Kidney capillary endothelial cell (primary cell): Measurements from ENCODE around the gene KIF20B.
"Not testable (repeated sequence)": the region's sequence is repeated elsewhere in the genome, so short reads cannot be mapped to it uniquely, and the experiment has no call there.

ENCODE experiments used
- DNase-seq: peaks from one replicate; pipeline ENCODE4 v3.0.0-alpha.2; 2018; ENCODE audit warnings: low spot score

Gene KIF20B

GRCh38 chr10:89785095-89785494 lies 83.7 kb downstream of the KIF20B start:
- no peak for DNase-seq

GRCh38 chr10:89789188-89789877 lies 87.9 kb downstream of the KIF20B start:
- no peak for DNase-seq

DNA sequence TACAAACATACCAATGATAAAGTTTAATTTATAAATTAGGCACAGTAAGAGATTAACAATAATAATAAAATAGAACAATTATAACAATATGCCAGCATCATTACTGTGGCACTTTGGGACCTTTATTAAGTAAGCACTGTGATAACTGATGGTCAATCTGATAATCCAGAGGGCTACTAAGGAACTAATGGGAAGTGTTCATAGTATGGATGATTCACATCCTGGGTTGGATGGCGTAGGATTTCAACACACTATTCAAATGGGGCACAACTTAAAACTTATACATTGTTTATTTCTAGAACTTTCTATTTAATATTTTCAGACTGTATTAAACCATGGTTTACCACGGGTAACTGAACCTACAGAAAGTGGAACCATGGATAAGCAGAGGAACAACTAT lies 90.8 kb downstream of the KIF20B start:
- DNase-seq = no peak

- peak; percentile 76 for DNase-seq
Observed at GRCh38 chr10:89793649-89794254, 92.4 kb downstream of the KIF20B start.

DNA sequence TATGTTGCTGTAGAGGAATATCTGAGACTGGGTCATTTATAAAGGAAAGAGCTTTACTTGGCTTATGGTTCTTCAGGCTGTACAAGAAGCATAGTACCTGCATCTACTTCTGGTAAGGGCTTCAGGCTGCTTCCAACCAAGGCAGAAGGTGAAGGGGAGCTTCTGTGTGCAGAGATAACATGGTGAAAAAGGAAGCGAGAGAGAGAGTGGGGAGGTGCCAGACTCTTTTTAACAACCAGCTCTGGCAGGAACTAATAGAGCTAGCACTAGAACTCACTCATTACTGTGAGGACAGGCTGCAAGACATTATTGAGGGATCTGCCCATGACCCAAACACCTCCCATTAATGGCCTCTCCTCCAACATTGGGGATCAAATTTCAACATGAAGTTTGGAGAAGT lies 94.5 kb downstream of the KIF20B start:
- no peak for DNase-seq

- no peak for DNase-seq
Observed at GRCh38 chr10:89798092-89798491, 96.7 kb downstream of the KIF20B start.

GRCh38 chr10:89799573-89799972 lies 98.2 kb downstream of the KIF20B start:
- no peak for DNase-seq

DNA sequence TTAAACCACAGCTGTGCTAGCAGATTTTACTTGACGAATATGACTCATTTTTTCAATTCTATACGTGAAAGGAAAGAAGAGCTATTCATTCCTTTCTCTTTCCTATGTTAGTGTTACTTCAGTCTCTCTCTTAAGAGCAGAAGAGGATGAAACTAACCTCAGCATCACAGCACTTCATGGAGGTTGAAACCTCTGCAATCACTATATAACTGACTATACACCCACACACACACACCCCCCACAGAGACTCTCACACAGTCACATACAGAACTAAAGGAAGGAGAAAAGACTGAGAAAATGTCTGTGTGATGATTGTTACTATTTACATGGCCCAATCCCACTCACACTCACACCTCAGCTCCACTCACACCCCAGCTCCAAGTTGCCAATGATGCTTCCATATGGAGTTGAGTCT lies 104.2 kb downstream of the KIF20B start:
- DNase-seq = no peak

- no peak for DNase-seq
Observed at GRCh38 chr10:89808842-89809241, 107.5 kb downstream of the KIF20B start.

DNA sequence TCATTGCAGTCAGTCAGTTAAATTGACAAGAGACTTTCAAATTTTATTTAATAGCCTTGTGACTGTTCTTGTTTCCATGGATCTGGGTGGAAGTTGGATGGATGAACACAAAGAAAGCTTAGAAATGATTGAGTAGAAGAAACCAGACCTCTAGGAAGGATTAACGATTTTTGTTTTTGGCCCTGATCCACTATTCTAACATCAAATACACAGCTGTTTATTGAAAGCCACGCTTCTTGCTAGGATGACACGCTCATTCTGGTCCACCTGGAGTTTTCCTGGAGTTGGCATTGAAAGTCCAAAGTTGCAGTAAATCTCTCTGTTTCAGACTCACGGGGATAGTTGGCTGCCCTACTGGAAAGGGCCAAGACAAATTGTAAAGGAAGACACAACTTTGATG lies 108.4 kb downstream of the KIF20B start:
- DNase-seq = no peak

- DNase-seq = no peak
Observed at GRCh38 chr10:89810908-89811525, 109.6 kb downstream of the KIF20B start.

DNA sequence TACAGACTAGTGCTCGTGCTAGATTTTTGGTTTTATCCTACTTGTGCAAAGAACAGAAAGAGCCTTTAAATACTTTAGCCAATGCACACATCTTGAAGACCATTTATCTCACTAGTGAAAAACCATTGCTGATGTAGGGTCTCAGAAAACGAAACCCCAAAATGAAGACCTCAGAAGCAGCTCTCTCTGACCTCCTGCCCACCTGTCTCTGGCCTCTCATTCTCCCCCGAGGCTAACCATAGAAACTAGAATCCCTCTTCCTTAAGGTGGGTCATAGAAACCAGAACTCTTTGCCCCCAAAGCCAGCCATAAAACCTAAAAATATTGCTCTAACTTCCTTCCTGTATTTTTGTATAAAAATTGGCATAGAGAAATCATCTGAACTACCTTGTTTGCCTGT lies 112.2 kb downstream of the KIF20B start:
- no peak for DNase-seq

DNA sequence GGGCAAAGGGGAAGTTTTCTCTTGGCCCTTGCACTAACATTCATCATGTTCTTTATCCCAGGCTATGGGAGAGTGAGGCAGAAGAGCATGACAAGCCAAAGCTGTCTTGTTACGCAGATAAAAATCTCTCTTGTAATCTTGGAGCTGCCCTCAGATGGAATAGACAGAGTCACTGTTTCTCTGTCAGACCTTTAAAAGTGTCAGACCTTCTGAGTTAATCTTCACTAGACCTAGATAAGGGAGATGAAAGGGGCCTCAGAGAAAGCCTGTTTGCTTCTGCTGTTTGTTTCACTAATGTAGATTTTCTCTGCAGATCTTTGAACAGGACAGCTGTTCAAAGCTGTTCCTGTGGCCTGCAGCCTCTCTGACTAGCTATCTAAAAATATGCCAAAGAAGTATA lies 112.9 kb downstream of the KIF20B start:
- DNase-seq = no peak

DNA sequence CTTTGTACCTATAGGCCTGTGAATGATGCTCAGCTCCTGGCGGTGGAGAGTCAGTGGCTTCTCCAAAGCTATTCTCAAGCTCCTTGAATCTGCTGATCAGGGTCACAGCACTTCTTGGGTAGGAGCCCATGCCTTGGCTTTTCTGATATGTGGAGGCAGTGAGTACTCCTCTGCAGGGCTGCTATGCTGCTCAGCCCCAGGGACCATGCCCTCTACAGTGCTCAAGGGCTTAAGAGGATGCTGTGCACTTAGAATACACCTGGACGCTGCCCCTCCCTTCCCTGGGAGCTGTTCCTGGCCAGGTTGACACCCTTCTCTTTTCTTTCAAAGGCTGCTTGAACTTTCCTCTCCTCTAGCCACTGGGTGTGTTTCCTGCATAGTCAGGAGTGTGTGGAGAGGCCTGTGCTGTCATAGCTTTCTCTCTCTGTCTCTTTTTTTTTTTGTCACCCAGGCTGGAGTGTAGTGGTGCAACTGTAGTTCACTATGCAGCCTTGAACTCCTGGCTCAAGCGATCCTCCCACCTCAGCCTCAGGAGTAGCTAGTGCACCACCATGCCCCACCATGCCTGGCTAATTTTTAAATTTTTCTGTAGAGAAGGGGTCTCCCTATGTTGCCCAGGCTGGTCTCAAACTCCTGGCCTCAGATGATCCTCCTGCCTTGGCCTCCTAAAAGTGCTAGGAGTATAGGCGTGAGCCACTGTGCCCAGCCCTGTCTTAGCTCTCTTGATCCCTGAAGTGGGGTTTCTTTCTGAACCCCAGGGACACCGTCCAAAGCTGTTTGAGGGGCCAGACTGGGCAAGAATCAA lies 113.9 kb downstream of the KIF20B start:
- no peak for DNase-seq

- not testable (repeated sequence) for DNase-seq
Observed at GRCh38 chr10:89819008-89819407, 117.6 kb downstream of the KIF20B start.
